GM18526 (cell line): ENCODE data around the gene VAV3.

ENCODE experiments used
- POLR2A ChIP-seq: IDR thresholded peaks from 3 replicates; pipeline ENCODE4 v1.6.1; 2011; ENCODE audit not compliant: insufficient read length; ENCODE audit errors: extremely low read depth

The VAV3 gene

DNA sequence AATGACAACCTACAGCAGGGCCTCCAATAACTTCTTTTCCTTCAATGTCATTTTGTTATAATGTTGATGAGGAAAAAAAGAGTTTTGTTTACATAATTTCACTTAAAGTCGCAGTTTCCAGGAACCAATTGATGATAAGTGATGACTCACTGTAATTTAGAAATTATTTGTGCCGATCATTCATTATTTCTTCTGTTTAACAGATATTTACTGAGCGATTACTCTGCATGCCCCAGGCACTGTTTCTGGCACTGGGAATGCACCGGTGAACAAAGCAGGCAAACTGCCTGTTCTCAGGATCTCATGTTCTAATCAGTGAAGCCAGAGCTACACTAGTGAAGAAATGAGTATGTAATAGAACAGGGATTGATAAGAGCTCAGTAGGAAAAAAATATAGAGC, 420.7 kb downstream of the VAV3 start:
- TF ChIP-seq POLR2A, result no peak

- TF ChIP-seq POLR2A, result no peak
Measured at GRCh38 chr1:107541412-107541811, 423.6 kb downstream of the VAV3 start.

DNA sequence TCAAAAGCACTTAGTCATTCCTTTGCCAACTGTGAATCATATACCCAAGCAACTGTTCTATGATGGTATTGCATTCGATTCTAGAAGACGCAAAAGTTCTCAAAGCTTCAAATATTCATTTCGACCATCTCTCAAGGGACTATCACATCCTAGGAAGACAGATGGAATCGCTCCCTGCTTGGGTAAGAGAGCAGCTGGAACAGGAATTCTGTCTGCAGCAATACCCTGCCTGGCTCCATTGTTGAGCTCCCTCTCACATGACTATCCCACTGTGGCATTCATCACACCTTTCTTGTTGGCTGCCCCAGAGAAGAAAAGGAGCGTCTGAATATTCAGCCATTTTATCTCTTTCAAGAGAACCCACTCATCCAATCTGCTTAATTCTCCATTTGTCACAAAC, 426.5 kb downstream of the VAV3 start:
- TF ChIP-seq POLR2A, result no peak

DNA sequence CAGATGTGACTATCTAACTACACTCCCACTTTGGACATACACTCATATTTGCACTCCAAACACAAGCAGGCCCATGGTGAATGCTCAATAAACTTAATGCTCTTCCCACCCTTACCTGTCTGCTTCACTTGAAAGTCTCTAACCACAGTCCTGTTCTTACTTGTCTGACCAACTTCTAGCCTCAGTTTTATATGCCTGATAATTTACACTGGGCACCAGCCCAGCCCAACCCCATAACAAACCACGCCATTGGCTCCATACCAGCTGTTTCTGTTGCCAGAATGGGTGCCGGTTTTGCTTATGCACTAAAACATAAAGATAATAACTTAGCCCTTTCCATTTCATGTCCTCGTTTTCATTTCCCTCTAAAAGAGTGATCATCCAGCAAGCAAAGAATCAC, 428.7 kb downstream of the VAV3 start:
- TF ChIP-seq POLR2A, result no peak

DNA sequence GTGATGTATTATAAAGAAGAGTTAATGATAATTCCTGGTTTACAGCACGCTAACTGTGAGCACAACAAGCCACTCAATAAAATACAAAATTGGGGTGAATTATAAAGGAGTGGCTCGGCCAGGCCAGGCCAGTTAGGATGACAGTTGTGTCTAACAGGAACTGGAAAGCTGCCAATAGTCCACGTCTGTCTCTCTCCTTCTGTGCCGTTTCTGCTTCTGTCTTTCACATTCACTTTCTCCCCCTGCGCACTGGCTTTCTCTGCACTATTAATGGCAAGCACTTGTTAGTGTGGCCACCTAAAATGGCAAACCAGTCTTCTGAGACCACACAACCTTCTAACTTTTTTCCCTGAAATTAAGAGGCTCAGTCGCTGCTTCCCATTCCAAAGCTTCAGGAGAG, 429.9 kb downstream of the VAV3 start:
- TF ChIP-seq POLR2A, result no peak

DNA sequence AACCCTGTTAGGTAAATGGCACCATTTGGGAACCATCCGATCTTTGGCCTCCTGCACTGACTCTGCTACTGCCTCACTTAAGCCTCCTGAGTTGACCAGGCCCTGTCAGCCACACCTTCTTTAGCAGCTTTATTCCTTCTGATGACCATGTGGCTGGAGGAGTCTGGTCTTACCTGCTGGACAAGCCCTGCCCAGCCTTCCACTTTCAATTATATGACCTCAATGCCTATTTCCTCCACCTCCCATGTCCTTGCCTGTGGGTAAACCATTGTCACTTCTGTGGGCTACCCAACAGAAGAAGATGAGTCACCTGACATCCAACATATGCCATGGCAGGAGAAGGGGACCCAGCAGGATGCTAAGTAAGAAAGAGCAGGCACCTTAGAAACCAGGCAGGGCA, 430.3 kb downstream of the VAV3 start:
- TF ChIP-seq POLR2A, result no peak

DNA sequence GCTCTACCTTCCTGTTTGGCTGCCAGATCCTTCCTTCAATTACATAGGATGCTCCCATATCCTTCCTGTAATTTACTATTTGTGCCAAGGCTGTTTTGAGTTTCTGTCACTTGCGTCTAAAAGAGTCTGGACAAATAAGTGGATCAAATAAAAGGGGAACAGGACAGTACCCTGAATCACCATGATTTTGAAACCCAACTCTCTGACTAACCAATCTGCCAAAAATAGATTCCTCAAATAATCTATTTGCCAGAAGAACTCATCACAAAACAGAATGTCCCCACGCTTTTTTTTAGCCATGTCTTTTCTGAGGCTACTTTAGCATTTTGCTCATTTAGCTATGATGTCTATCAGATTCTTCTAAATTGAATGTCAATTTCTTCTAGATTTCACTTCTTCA, 431.5 kb downstream of the VAV3 start:
- no peak for TF ChIP-seq POLR2A

GRCh38 chr1:107532318-107532717, 432.7 kb downstream of the VAV3 start:
- TF ChIP-seq POLR2A, result no peak

DNA sequence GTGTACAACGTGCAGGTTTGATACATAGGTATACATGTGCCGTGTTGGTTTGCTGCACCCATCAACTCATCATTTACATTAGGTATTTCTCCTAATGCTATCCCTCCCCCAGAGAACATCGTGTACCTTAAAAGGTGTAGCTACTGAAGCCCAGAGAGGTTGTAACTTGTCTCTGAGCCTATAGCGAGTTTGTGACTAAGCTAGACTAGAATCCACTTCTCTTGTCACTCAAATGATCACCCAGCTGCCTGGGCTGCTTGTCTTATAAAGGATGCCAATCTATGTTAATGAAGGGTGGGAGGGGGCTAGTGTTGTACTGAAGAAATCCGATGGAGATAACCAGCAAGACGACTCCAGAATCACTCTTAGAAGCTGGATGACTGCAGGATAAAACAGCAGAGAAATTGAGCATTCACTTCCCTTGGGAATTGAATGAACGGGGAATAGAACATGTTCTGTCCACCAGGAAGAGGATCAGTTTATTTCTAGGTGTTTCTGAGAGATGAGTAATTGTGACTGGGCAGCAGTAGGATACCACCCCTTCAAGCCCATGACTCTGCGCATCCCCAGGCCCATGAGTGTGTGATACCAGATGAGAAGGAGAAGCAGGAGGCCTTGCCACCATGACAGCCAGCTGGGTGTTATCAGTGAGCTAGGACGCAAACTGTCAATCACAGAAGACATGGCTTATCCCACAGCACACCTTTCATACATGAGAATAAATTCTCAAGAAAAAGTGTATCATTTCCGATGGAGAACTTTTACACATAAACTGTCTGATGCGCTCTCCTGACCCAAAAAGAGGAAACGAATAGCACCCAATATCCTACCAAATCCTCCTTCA, 433.7 kb downstream of the VAV3 start:
- no peak for TF ChIP-seq POLR2A

- TF ChIP-seq POLR2A, result no peak
Measured at GRCh38 chr1:107530543-107530942, 434.4 kb downstream of the VAV3 start.

DNA sequence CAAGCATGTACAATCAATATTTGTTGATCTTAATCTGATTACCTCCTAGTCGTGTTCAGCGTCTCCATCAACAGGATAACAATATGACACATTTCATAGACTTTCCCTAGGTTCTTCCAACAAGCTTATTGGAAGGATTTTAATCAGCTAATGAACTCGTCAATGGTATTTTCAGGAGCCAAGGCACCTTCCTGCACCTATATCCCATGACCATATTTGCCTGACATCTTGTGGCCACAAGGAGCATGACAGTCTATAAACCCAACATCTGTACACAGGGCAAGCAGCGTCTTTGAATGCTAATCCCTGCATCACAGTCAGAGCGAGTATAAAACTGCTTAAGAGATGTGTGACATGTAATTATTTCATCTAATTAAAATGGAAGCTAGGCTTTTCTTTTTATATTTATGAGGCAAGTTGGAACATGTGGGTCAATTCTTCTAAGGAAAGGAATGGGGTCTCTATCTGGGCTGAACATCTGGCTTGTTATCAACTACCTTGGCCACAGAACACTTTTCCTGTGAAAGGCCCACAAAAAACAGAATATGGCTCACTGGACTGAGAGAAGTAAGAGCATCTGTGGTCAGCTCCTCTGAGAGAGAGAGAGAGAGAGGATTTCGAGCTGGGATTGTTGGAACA, 435.4 kb downstream of the VAV3 start:
- no peak for TF ChIP-seq POLR2A

DNA sequence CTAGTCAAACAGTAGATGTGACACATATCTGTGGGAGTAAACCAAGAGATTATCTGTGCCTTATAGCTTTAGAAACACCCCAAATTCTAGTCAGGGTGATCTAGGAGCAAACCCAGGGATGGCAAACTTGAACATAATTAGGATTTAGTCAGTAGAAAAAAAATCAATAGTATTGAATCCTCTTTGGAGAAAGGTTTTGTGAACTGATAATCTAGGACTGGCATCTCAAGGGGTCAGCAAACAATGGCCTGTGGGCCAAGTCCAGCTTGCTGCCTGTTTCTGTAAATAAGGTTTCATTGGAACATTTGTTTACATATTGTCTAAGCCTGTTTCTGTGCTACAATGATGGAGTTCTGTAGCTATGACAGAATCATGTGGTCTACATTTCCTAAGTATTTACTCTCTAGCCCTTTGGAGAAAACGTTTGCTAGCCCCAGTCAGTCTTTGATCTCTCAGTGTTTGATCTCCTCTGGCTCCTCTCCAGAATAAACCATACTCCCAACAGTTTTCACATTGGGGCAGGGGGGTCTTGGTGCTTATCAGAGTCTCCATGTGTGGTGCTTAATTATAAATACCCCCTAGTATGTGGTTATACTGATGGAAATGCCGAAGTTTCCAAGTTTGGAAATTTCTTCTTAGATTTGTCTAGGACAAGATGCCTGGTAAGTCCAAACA, 438.3 kb downstream of the VAV3 start:
- TF ChIP-seq POLR2A, result no peak

DNA sequence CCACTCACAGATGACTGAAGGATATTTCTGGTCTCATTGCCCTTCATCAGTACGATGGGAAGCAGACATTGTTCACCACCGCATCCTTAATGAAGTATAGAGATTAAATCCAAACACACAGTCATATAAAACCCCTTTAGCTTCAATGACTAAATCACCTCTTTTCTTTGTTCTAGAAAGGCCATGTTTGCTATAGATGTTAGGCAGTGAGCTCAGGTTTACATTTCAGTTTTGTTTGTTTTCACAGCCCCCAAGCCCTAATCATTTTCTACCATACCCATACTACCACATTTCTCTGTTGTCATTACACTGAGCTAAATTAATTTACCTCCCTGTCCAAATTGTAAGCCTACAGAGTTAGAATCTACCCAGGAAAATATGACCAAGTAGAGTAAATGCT, 439.0 kb downstream of the VAV3 start:
- no peak for TF ChIP-seq POLR2A

DNA sequence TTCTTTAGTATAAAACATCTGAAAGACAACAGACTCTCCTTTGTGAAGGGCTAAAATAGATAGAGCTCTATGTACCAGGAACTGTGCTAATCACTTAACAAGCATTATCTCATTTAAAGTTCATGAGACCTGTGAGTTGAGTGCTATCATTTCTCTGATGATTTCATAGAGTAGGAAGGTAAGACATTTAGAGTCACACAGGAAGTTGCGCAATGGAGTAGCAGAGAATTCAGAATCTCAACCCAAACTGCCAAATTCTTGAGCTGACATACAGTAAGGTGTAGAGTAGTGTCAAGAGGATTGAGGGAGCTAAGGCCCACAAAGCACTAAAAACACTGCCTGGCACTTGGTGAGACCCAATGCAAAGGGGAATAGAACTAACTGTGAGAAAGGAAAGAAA, 439.8 kb downstream of the VAV3 start:
- no peak for TF ChIP-seq POLR2A

DNA sequence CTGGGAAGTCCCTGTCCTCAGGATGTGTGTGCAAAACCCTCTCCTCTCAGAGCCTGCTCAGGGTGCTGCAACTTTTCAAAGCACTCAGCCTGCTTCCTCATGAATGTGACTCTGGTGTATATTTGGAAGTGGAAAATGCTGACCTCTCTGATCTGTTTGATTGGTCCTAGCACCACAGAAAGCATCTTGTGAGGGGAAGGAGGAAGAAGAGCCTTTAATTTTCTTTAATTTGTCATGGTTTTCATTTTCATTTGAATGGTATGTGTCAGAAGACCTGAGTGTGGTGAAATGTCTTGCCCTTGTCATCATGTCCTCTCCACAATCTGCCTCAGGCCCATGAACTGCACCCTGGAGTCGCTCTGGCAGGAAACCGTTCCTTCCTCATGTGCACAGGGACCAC, 440.7 kb downstream of the VAV3 start:
- TF ChIP-seq POLR2A, result no peak

DNA sequence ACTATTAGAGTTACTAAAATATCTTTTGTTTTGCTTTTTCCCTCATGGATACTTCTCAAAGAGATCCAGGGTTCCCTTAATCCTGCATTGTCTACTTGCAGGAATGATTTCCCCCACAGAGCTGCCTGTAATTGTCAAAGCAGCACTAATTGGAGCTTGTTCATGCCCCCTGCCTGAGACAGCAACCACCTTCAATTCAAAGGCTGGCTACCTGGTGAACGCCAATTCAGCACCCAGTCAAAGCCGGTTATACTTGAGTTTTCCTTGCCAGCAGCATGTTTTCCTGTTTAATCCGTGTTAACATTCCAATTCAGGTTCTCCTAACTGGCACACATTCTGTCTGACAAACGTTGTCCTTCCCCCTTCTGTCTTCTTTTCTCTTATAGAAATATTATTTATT, 441.2 kb downstream of the VAV3 start:
- no peak for TF ChIP-seq POLR2A

GRCh38 chr1:107523061-107523460, 441.9 kb downstream of the VAV3 start:
- TF ChIP-seq POLR2A, result no peak
